Loucy (cell line): ENCODE data around the gene TEAD1.

Experiments
- CTCF ChIP-seq: fragments of 200-600 bp; sonication (generic); conservative IDR thresholded peaks from 2 replicates; pipeline ENCODE4 v1.5.1; 2014; ENCODE audit warnings: mild to moderate bottlenecking, antibody characterized with exemption, low read length
- EZH2phosphoT487 ChIP-seq: fragments of 200-600 bp; IDR thresholded peaks from 2 replicates; pipeline ENCODE4 v1.6.1; 2018; ENCODE audit warnings: antibody characterized with exemption, mild to moderate bottlenecking, moderate library complexity, borderline replicate concordance

- no peak for TF ChIP-seq CTCF
- TF ChIP-seq EZH2phosphoT487, result no peak
Observed at GRCh38 chr11:12687740-12688139, 13.5 kb downstream of the TEAD1 start.
